ENCODE results near the gene CLCN3. TPM values are rescaled to one million over a fixed set of nuclear protein-coding genes. Genes with fewer than 3 reads are reported as not detected.
A peak's percentile ranks its signal among the peaks of the same experiment; 100 is the strongest.

The CLCN3 gene
- total and polyA plus RNA-seq, 2 of the 13 experiments (the other 11 are each of a cell fraction or from before 2014, with no cell fraction given), result 13.6 to 23.7 TPM

DNA sequence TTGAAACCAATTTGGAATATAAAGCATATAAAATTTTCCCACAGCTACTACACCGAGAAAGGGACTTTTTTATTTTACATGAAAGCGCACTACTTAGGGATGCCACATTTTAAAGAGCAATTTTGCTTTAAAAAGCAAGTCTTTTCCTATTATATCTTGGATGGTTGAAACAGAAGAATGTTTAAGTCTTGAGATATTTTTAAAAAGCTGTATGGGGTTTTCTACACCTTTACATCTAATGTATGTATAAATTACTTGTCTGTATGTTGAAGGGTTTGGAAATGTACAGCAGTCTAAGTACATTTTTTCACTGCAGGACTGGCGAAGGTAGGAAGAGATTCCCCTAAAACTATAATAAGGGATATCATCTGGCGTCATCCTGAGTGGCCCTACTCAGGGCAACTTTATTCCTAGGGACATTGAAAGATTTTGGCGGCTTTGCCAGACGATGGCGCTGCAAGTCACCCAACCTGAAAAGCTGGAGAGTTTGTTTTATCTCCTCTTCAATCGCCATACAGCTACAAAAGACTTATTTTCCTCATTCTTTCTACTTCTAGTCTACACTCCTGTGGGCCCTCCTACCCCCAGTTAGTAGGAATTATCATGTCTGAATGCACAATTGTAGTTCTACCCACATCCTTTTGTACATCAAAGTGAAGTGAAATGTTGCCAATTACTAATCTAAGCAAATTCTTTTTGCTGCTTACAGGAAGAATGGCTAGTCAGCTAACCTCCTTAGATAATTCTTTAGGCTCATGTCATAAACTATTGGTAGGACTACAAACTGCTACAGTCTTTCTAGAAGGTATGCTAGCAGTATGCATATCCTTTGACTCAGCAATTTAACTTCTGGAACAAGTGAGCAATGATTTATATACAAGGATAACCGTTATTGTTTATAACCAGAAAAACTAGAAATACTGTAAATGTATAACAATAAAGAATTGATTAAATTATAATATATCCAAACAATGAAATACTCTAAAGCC lies 7.2 kb upstream of the CLCN3 start (continued):
- TF ChIP-seq, protein P1, sequence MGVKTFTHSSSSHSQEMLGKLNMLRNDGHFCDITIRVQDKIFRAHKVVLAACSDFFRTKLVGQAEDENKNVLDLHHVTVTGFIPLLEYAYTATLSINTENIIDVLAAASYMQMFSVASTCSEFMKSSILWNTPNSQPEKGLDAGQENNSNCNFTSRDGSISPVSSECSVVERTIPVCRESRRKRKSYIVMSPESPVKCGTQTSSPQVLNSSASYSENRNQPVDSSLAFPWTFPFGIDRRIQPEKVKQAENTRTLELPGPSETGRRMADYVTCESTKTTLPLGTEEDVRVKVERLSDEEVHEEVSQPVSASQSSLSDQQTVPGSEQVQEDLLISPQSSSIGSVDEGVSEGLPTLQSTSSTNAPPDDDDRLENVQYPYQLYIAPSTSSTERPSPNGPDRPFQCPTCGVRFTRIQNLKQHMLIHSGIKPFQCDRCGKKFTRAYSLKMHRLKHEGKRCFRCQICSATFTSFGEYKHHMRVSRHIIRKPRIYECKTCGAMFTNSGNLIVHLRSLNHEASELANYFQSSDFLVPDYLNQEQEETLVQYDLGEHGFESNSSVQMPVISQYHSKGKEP (CRISPR knock-in tag; IDR thresholded peaks at IDR 0.05), result no peak
- TF ChIP-seq FOSL2 (CRISPR knock-in tag; IDR thresholded peaks at IDR 0.05), result no peak
- 0 out of 2 replicates have a peak, but pooled peaks have one; percentile 11 for TF ChIP-seq RXRB (CRISPR knock-in tag; IDR thresholded peaks at IDR 0.05; ENCODE audit: borderline replicate concordance)
- TF ChIP-seq POLR2A (IDR thresholded peaks at IDR 0.05; ENCODE audit: insufficient read depth in 1 of 2, low read depth in 2 of 2, low read length in 2 of 2), result no peak
- TF ChIP-seq MAFF (IDR thresholded peaks at IDR 0.05; ENCODE audit: low read depth, low read length), result 0 out of 2 replicates have a peak, but pooled peaks have one; percentile 20
- TF ChIP-seq MAFG (CRISPR knock-in tag; IDR thresholded peaks at IDR 0.05), result no peak
- TF ChIP-seq, protein P2, sequence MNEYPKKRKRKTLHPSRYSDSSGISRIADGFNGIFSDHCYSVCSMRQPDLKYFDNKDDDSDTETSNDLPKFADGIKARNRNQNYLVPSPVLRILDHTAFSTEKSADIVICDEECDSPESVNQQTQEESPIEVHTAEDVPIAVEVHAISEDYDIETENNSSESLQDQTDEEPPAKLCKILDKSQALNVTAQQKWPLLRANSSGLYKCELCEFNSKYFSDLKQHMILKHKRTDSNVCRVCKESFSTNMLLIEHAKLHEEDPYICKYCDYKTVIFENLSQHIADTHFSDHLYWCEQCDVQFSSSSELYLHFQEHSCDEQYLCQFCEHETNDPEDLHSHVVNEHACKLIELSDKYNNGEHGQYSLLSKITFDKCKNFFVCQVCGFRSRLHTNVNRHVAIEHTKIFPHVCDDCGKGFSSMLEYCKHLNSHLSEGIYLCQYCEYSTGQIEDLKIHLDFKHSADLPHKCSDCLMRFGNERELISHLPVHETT (CRISPR knock-in tag; conservative IDR thresholded peaks at IDR 0.05), result no peak
- TF ChIP-seq ZNF17 (CRISPR knock-in tag; IDR thresholded peaks at IDR 0.05), result no peak
- TF ChIP-seq SETDB1 (CRISPR knock-in tag; IDR thresholded peaks at IDR 0.05; ENCODE audit: borderline replicate concordance), result no peak
- no peak for TF ChIP-seq PRPF4 (IDR thresholded peaks at IDR 0.05; ENCODE audit: low read depth, low read length, poor library complexity, severe bottlenecking)
- TF ChIP-seq JARID2 (CRISPR knock-in tag; IDR thresholded peaks at IDR 0.05; ENCODE audit: insufficient replicate concordance), result no peak
- no peak for TF ChIP-seq ZNF496 (CRISPR knock-in tag; IDR thresholded peaks at IDR 0.05; ENCODE audit: insufficient replicate concordance)
- TF ChIP-seq, protein P3, sequence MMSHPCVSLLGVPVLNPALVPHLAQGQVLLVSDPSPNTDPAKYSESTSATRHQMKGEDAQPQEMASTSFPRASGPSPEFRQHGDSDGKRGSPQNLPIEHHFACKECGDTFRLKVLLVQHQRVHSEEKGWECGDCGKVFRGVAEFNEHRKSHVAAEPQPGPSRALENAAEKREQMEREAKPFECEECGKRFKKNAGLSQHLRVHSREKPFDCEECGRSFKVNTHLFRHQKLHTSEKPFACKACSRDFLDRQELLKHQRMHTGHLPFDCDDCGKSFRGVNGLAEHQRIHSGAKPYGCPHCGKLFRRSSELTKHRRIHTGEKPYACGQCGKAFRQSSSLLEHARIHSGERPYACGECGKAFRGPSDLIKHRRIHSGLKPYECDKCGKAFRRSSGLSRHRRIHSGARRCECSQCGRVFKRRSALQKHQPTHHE (CRISPR knock-in tag; IDR thresholded peaks at IDR 0.05; ENCODE audit: borderline replicate concordance), result no peak
- TF ChIP-seq ZNF343 (CRISPR knock-in tag; IDR thresholded peaks at IDR 0.05), result no peak
- no peak for TF ChIP-seq ZFP90 (CRISPR knock-in tag; IDR thresholded peaks at IDR 0.05; ENCODE audit: borderline replicate concordance)
- TF ChIP-seq, protein P4, sequence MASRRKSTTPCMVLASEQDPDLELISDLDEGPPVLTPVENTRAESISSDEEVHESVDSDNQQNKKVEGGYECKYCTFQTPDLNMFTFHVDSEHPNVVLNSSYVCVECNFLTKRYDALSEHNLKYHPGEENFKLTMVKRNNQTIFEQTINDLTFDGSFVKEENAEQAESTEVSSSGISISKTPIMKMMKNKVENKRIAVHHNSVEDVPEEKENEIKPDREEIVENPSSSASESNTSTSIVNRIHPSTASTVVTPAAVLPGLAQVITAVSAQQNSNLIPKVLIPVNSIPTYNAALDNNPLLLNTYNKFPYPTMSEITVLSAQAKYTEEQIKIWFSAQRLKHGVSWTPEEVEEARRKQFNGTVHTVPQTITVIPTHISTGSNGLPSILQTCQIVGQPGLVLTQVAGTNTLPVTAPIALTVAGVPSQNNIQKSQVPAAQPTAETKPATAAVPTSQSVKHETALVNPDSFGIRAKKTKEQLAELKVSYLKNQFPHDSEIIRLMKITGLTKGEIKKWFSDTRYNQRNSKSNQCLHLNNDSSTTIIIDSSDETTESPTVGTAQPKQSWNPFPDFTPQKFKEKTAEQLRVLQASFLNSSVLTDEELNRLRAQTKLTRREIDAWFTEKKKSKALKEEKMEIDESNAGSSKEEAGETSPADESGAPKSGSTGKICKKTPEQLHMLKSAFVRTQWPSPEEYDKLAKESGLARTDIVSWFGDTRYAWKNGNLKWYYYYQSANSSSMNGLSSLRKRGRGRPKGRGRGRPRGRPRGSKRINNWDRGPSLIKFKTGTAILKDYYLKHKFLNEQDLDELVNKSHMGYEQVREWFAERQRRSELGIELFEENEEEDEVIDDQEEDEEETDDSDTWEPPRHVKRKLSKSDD (CRISPR knock-in tag; IDR thresholded peaks at IDR 0.05; ENCODE audit: low read depth), result no peak
- TF ChIP-seq NR3C1 (CRISPR knock-in tag; IDR thresholded peaks at IDR 0.05), result no peak
- no peak for TF ChIP-seq ZSCAN21 (CRISPR knock-in tag; IDR thresholded peaks at IDR 0.05; ENCODE audit: borderline replicate concordance)
- TF ChIP-seq, protein P5, sequence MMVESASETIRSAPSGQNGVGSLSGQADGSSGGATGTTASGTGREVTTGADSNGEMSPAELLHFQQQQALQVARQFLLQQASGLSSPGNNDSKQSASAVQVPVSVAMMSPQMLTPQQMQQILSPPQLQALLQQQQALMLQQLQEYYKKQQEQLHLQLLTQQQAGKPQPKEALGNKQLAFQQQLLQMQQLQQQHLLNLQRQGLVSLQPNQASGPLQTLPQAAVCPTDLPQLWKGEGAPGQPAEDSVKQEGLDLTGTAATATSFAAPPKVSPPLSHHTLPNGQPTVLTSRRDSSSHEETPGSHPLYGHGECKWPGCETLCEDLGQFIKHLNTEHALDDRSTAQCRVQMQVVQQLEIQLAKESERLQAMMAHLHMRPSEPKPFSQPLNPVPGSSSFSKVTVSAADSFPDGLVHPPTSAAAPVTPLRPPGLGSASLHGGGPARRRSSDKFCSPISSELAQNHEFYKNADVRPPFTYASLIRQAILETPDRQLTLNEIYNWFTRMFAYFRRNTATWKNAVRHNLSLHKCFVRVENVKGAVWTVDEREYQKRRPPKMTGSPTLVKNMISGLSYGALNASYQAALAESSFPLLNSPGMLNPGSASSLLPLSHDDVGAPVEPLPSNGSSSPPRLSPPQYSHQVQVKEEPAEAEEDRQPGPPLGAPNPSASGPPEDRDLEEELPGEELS (CRISPR knock-in tag; IDR thresholded peaks at IDR 0.05), result no peak

Measured in HepG2 (cell line).